ENCODE results near the gene TCHP. TPM values are rescaled to one million over a fixed set of nuclear protein-coding genes. Genes with fewer than 3 reads are reported as not detected.

TCHP gene
- total and polyA plus RNA-seq, 12 donors: 7.0 to 14.1 (median 9.1) TPM

DNA sequence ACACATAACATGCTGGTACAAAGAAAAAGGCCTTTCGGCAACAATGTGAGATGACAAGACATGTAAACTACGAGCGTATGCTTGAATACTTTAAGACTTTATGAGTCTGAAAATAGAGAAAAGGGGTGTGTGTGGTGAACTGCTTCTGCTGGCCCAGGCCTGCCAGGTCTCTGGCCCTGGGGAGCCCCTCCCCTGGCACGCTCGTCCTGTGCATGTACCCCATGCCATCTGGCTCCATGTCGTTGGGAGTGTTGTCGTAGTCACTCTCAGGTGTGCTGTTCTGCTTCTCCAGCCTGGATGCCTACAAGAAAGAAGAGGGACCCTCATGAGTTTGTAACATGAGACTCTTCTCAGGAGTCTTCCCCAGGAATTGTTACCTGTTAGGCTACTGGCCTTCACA, 38.9 kb downstream of the TCHP start:
- WGBS, 2 donors: 98 to 99% methylated on average over 7 of the region's 7 CpGs
- Histone ChIP-seq H3K4me3 (no peak overlapping the region), H3K27ac (no peak overlapping the region), H3K27me3 (no peaks in the 10 kb centered on the region), H3K9me3 (no peaks in the 10 kb centered on the region), H3K36me3 (peaks cover 0 to 100% (median 50%) of the 10 kb centered on the region in 9 donors), H3K4me1 (peaks cover 0 to 11% (median 0%) of the 10 kb centered on the region in 9 donors)
- no peak for DNase-seq
- TF ChIP-seq, protein P1, sequence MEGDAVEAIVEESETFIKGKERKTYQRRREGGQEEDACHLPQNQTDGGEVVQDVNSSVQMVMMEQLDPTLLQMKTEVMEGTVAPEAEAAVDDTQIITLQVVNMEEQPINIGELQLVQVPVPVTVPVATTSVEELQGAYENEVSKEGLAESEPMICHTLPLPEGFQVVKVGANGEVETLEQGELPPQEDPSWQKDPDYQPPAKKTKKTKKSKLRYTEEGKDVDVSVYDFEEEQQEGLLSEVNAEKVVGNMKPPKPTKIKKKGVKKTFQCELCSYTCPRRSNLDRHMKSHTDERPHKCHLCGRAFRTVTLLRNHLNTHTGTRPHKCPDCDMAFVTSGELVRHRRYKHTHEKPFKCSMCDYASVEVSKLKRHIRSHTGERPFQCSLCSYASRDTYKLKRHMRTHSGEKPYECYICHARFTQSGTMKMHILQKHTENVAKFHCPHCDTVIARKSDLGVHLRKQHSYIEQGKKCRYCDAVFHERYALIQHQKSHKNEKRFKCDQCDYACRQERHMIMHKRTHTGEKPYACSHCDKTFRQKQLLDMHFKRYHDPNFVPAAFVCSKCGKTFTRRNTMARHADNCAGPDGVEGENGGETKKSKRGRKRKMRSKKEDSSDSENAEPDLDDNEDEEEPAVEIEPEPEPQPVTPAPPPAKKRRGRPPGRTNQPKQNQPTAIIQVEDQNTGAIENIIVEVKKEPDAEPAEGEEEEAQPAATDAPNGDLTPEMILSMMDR (IDR thresholded peaks at IDR 0.05): no peak
- ATAC-seq: no peak
- intact Hi-C loops (cut with DNase I): no loop called here

- intact Hi-C loops (cut with DNase I): no loop called here
- no peak overlapping the region for H3K4me3 ChIP-seq
- H3K36me3 ChIP-seq: peaks cover 0 to 100% (median 45%) of the 10 kb centered on the region in 9 donors
- no peak overlapping the region for H3K27ac ChIP-seq
- ATAC-seq (no peak), DNase-seq (no peak)
- whole genome bisulfite sequencing, 2 donors: 97 to 100% methylated on average over 2 of the region's 2 CpGs
- TF ChIP-seq, protein P1 (IDR thresholded peaks at IDR 0.05): no peak
- no peaks in the 10 kb centered on the region for H3K27me3 ChIP-seq
- H3K9me3 ChIP-seq: no peaks in the 10 kb centered on the region
- H3K4me1 ChIP-seq: peaks cover 0 to 16% (median 4%) of the 10 kb centered on the region in 9 donors
Measured at GRCh38 chr12:109939504-109939903, 39.4 kb downstream of the TCHP start.

- H3K27me3 ChIP-seq: no peaks in the 10 kb centered on the region
- no peak for ATAC-seq
- H3K36me3 ChIP-seq: peaks cover 0 to 100% (median 38%) of the 10 kb centered on the region in 9 donors
- DNase-seq: no peak
- H3K9me3 ChIP-seq: no peaks in the 10 kb centered on the region
- TF ChIP-seq, protein P1 (IDR thresholded peaks at IDR 0.05): no peak
- peaks cover 0 to 25% (median 12%) of the 10 kb centered on the region in 9 donors for H3K4me1 ChIP-seq
- no peak overlapping the region for H3K27ac ChIP-seq
- WGBS, 2 donors: 95 to 97% methylated on average over 6 of the region's 6 CpGs
- no peak overlapping the region for H3K4me3 ChIP-seq
- intact Hi-C loops (cut with DNase I): loop anchor here in 1 of 10 donors (10.0 kb wide), 1 partner anchor 54 kb away; the partner anchor contains the start of genes ANKRD13A and GIT2
Measured at GRCh38 chr12:109940339-109940923, 40.4 kb downstream of the TCHP start.

GRCh38 chr12:109943811-109944210, 43.7 kb downstream of the TCHP start:
- H3K4me3 ChIP-seq: no peak overlapping the region
- 91 to 93% methylated on average over 7 of the region's 7 CpGs for WGBS, 2 donors
- DNase-seq (no peak), ATAC-seq (peak in 1 of 8 donors; percentile 8)
- H3K36me3 ChIP-seq: peaks cover 0 to 95% (median 14%) of the 10 kb centered on the region in 9 donors
- TF ChIP-seq, protein P1 (IDR thresholded peaks at IDR 0.05): no peak
- intact Hi-C loops (cut with DNase I): loop anchor here in 1 of 10 donors (10.0 kb wide), 1 partner anchor 51 kb away; the partner anchor contains the start of genes ANKRD13A and GIT2
- no peaks in the 10 kb centered on the region for H3K27me3 ChIP-seq
- H3K4me1 ChIP-seq: peaks cover 0 to 50% (median 45%) of the 10 kb centered on the region in 9 donors
- H3K27ac ChIP-seq: peak overlapping the region in 2 of 10 donors; percentile 48 to 77
- H3K9me3 ChIP-seq: no peaks in the 10 kb centered on the region
